HepG2 (cell line): ENCODE results near the gene TJP3. TPM values are rescaled to one million over a fixed set of nuclear protein-coding genes. Genes with fewer than 3 reads are reported as not detected.

Source experiments
- ATF1 ChIP-seq: IDR thresholded peaks from 2 replicates; pipeline ENCODE4 v1.6.1; 2016; ENCODE audit warnings: mild to moderate bottlenecking, control low read depth
- BORCS8-MEF2B ChIP-seq: sonication (generic); formaldehyde crosslinking; IDR thresholded peaks from 2 replicates; pipeline ENCODE4 v1.8.0; 2022; ENCODE audit warnings: mild to moderate bottlenecking, missing genetic modification reagents
- CCAR2 ChIP-seq: fragments of 200-400 bp; formaldehyde crosslinking; optimal IDR thresholded peaks from 2 replicates; pipeline ENCODE3; 2018; ENCODE audit warnings: low read depth, mild to moderate bottlenecking, low read length, moderate library complexity
- DNMT1 ChIP-seq: sonication (generic); formaldehyde crosslinking; IDR thresholded peaks from 2 replicates; pipeline ENCODE4 v1.5.1; 2020; ENCODE audit warnings: mild to moderate bottlenecking, missing genetic modification reagents
- KDM1A ChIP-seq: IDR thresholded peaks from 2 replicates; pipeline ENCODE4 v1.6.1; 2016; ENCODE audit warnings: missing compliant biosample characterization
- KDM2A ChIP-seq: sonication (generic); formaldehyde crosslinking; IDR thresholded peaks from 2 replicates; pipeline ENCODE4 v1.4.0; 2020; ENCODE audit warnings: low read depth, missing genetic modification reagents, borderline replicate concordance
- MNT ChIP-seq: fragments of 450-650 bp; IDR thresholded peaks from 2 replicates; pipeline ENCODE4 v1.6.1; 2016
- MTA1 ChIP-seq: sonication (generic); formaldehyde crosslinking; IDR thresholded peaks from 2 replicates; pipeline ENCODE4 v1.4.0; 2020; ENCODE audit warnings: missing genetic modification reagents, mild to moderate bottlenecking, borderline replicate concordance
- NONO ChIP-seq, 2 experiments: fragments of 450-650 bp in 1 of 2; sonication (generic) in 1 of 2; formaldehyde crosslinking in 1 of 2; IDR thresholded peaks in 1 of 2; conservative IDR thresholded peaks in 1 of 2; 2 replicates each; pipeline versions ENCODE4 v1.6.1 to v1.8.0; 2017 to 2022; ENCODE audit warnings: mild to moderate bottlenecking in 1 of 2, missing genetic modification reagents in 1 of 2, moderate library complexity in 1 of 2
- NPAS2 ChIP-seq: sonication (generic); formaldehyde crosslinking; IDR thresholded peaks from 2 replicates; pipeline ENCODE4 v1.8.0; 2022; ENCODE audit warnings: mild to moderate bottlenecking, missing genetic modification reagents, borderline replicate concordance
- NR2F1 ChIP-seq, 2 experiments: fragments of 450-650 bp in 1 of 2; formaldehyde crosslinking in 1 of 2; IDR thresholded peaks; 2 replicates each; pipeline versions ENCODE4 v1.5.0 to v1.6.1; 2016 to 2020; ENCODE audit warnings: mild to moderate bottlenecking in 1 of 2, missing compliant biosample characterization in 1 of 2, missing genetic modification reagents in 1 of 2, moderate library complexity in 1 of 2
- NR2F2 ChIP-seq: IDR thresholded peaks from 2 replicates; pipeline ENCODE4 v1.6.1; 2012; ENCODE audit warnings: low read depth, inconsistent platforms, borderline replicate concordance
- SMC3 ChIP-seq: IDR thresholded peaks from 2 replicates; pipeline ENCODE4 v1.6.1; 2011; ENCODE audit warnings: low read length, improper control_type of control experiment
- STAG1 ChIP-seq: sonication (generic); formaldehyde crosslinking; IDR thresholded peaks from 2 replicates; pipeline ENCODE4 v1.4.0; 2020; ENCODE audit warnings: missing genetic modification reagents
- TEAD3 ChIP-seq: optimal IDR thresholded peaks from 2 replicates; pipeline ENCODE3; 2016; ENCODE audit warnings: borderline replicate concordance
- ZFP1 ChIP-seq: IDR thresholded peaks from 2 replicates; pipeline ENCODE4 v1.6.1; 2016
- ZNF382 ChIP-seq: sonication (generic); formaldehyde crosslinking; IDR thresholded peaks from 2 replicates; pipeline ENCODE4 v1.5.0; 2020; ENCODE audit warnings: missing genetic modification reagents, mild to moderate bottlenecking, borderline replicate concordance
- ZNF569 ChIP-seq: sonication (generic); formaldehyde crosslinking; IDR thresholded peaks from 2 replicates; pipeline ENCODE4 v1.5.0; 2020; ENCODE audit warnings: mild to moderate bottlenecking, missing genetic modification reagents, moderate library complexity, borderline replicate concordance
- ZNF672 ChIP-seq: sonication (generic); formaldehyde crosslinking; IDR thresholded peaks from 2 replicates; pipeline ENCODE4 v1.8.1; 2022; ENCODE audit warnings: missing genetic modification reagents
- ZNF770 ChIP-seq: sonication (generic); formaldehyde crosslinking; IDR thresholded peaks from 2 replicates; pipeline ENCODE4 v1.5.0; 2020; ENCODE audit warnings: mild to moderate bottlenecking, missing genetic modification reagents
- ZNF775 ChIP-seq: sonication (generic); formaldehyde crosslinking; IDR thresholded peaks from 2 replicates; pipeline ENCODE4 v1.4.0; 2020; ENCODE audit warnings: missing genetic modification reagents, mild to moderate bottlenecking, moderate library complexity, borderline replicate concordance
- polyA plus RNA-seq, 8 experiments: library from polyadenylated mRNA; depleted of rRNA in 3 of 8; stranded (reverse) in 7 of 8; unstranded in 1 of 8; fragments of >200 nt; fragmentation: Illumina TruSeq in 4 of 8; extraction: Trizol in 4 of 8; gene quantifications; 2 replicates each; pipeline versions ENCODE4 v1.2.1 to v1.2.3, GENCODE V29; 2011 to 2016; ENCODE audit warnings: low read depth in 4 of 8, missing spikeins in 1 of 8, mixed read lengths in 1 of 8; ENCODE audit not compliant: insufficient read depth in 1 of 8
- total RNA-seq, 5 experiments: library from RNA; depleted of rRNA; stranded (reverse); fragments of >200 nt; fragmentation: Illumina TruSeq; extraction: Trizol; gene quantifications; 2 replicates each; pipeline ENCODE4 v1.2.3, GENCODE V29; 2016; ENCODE audit warnings: low read depth in 1 of 5
- TF ChIP-seq, protein P1 (sequence below): sonication (generic); formaldehyde crosslinking; IDR thresholded peaks from 2 replicates; pipeline ENCODE4 v1.9.0; 2021; ENCODE audit warnings: missing genetic modification reagents, mild to moderate bottlenecking, borderline replicate concordance
- TF ChIP-seq, protein P2 (sequence below): sonication (generic); formaldehyde crosslinking; IDR thresholded peaks from 2 replicates; pipeline ENCODE4 v1.8.0; 2022; ENCODE audit warnings: missing genetic modification reagents, mild to moderate bottlenecking, inconsistent platforms, borderline replicate concordance

TJP3 gene
- total and polyA plus RNA-seq, 2 of the 13 experiments (the other 11 are each of a cell fraction or from before 2014, with no cell fraction given): 2.3 to 21.5 TPM

DNA sequence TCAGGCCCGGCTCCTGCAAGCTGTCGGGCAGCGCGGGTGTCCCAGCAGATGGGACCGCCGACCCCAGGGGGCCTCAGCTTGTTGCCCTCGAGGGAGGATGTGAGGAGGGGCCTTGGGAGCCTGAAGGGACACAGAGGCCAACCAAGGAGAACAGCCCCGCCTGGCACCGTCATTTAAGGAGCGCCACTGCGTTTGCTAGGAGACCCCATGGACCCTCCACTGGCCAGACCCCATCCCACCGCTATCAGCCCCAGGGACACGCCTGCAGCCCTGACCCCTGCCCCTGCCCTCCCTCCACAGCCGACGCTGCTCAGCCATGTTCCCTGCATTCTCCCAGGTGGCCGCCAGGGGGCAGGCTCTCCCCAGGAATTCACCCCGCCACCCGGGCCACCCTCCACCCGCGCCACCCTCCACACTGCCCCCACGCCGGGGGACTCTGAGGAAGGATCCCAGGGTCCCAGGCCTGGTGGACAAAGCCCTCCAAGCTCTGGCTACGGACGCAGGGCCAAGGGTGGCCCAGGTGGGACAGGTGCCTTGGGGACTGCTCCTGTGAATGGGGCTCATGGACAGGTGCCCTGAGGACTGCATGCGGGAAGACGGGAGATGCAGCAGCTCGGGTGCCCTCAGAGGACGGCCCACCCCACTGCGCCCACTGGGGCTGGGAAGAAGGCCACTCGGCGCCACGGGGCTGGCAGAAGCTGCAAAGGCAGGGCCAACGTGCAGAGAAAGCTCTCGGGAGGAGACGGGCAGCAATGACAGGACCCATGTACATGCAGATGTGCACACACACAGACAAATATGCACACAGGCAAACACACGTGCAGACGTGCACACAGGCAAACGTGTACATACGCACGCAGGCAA, 42.3 kb upstream of the TJP3 start (continued):
- TF ChIP-seq NR2F1 (CRISPR knock-in tag; IDR thresholded peaks at IDR 0.05): peak in 1 of 2 experiments; percentile 19; a peak in 1 of 4 replicates
- no peak for TF ChIP-seq NONO (IDR thresholded peaks at IDR 0.05)
- peak; percentile 63; the same call in 1 of the 2 replicates for TF ChIP-seq NONO (CRISPR knock-in tag; conservative IDR thresholded peaks at IDR 0.05)
- TF ChIP-seq ZNF382 (CRISPR knock-in tag): no peak
- no peak for TF ChIP-seq NPAS2 (CRISPR knock-in tag)
- no peak for TF ChIP-seq KDM1A
- peak; percentile 22; the same call in 1 of the 2 replicates for TF ChIP-seq NR2F2
- peak; percentile 70; the same call in 1 of the 2 replicates for TF ChIP-seq DNMT1 (CRISPR knock-in tag)
- TF ChIP-seq ATF1 (CRISPR knock-in tag): no peak
- no peak for TF ChIP-seq ZNF775 (CRISPR knock-in tag)
- peak; percentile 54; the same call in 1 of the 2 replicates for TF ChIP-seq KDM2A (CRISPR knock-in tag)
- TF ChIP-seq ZNF672 (CRISPR knock-in tag): no peak
- peak; percentile 83 for TF ChIP-seq STAG1 (CRISPR knock-in tag)
- peak; percentile 37; the same call in 1 of the 2 replicates for TF ChIP-seq BORCS8-MEF2B (CRISPR knock-in tag)
- TF ChIP-seq MNT: no peak
- TF ChIP-seq SMC3: peak; percentile 47; the same call in 1 of the 2 replicates
- 0 out of 2 replicates have a peak, but pooled peaks have one; percentile 45 for TF ChIP-seq MTA1 (CRISPR knock-in tag)
- TF ChIP-seq, protein P1, sequence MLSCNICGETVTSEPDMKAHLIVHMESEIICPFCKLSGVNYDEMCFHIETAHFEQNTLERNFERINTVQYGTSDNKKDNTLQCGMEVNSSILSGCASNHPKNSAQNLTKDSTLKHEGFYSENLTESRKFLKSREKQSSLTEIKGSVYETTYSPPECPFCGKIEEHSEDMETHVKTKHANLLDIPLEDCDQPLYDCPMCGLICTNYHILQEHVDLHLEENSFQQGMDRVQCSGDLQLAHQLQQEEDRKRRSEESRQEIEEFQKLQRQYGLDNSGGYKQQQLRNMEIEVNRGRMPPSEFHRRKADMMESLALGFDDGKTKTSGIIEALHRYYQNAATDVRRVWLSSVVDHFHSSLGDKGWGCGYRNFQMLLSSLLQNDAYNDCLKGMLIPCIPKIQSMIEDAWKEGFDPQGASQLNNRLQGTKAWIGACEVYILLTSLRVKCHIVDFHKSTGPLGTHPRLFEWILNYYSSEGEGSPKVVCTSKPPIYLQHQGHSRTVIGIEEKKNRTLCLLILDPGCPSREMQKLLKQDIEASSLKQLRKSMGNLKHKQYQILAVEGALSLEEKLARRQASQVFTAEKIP (CRISPR knock-in tag): no peak
- TF ChIP-seq ZNF770 (CRISPR knock-in tag): no peak
- TF ChIP-seq, protein P2, sequence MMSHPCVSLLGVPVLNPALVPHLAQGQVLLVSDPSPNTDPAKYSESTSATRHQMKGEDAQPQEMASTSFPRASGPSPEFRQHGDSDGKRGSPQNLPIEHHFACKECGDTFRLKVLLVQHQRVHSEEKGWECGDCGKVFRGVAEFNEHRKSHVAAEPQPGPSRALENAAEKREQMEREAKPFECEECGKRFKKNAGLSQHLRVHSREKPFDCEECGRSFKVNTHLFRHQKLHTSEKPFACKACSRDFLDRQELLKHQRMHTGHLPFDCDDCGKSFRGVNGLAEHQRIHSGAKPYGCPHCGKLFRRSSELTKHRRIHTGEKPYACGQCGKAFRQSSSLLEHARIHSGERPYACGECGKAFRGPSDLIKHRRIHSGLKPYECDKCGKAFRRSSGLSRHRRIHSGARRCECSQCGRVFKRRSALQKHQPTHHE (CRISPR knock-in tag): no peak
- TF ChIP-seq ZNF569 (CRISPR knock-in tag): no peak
- no peak for TF ChIP-seq CCAR2
- peak; percentile 66 for TF ChIP-seq TEAD3
- no peak for TF ChIP-seq ZFP1
